H1 (cell line): ENCODE results near the gene UGT1A10. TPM values are rescaled to one million over a fixed set of nuclear protein-coding genes. Genes with fewer than 3 reads are reported as not detected.

Experiments used
- FOSL1 ChIP-seq: IDR thresholded peaks from 2 replicates; pipeline ENCODE4 v1.6.1; 2011; ENCODE audit warnings: mild to moderate bottlenecking, low read depth, low read length, moderate library complexity; ENCODE audit not compliant: insufficient read depth
- JUND ChIP-seq: IDR thresholded peaks from 2 replicates; pipeline ENCODE4 v1.6.1; 2011; ENCODE audit warnings: mild to moderate bottlenecking, improper control_type of control experiment, low read length
- KDM1A ChIP-seq: fragments of 200-600, 300-600 bp; sonication (generic); IDR thresholded peaks from 2 replicates; pipeline ENCODE4 v1.7.1; 2016; ENCODE audit warnings: mild to moderate bottlenecking, low read length, borderline replicate concordance
- MAFK ChIP-seq: IDR thresholded peaks from 2 replicates; pipeline ENCODE4 v1.6.1; 2012; ENCODE audit warnings: low read depth, mild to moderate bottlenecking, improper control_type of control experiment, low read length
- NANOG ChIP-seq: IDR thresholded peaks from 2 replicates; pipeline ENCODE4 v1.6.1; 2011; ENCODE audit warnings: low read length, low read depth, mild to moderate bottlenecking, inconsistent platforms; ENCODE audit not compliant: insufficient read depth, poor library complexity, severe bottlenecking
- SAP30 ChIP-seq: fragments of 300-600 bp; sonication (generic); IDR thresholded peaks from 2 replicates; pipeline ENCODE4 v1.7.1; 2012; ENCODE audit warnings: low read length, moderate library complexity, mild to moderate bottlenecking, inconsistent platforms; ENCODE audit not compliant: insufficient read depth, insufficient replicate concordance
- ZNF274 ChIP-seq: IDR thresholded peaks from 2 replicates; pipeline ENCODE4 v1.7.0; 2012; ENCODE audit warnings: low read length, borderline replicate concordance; ENCODE audit errors: extremely low read depth
- polyA plus RNA-seq, 7 experiments: library from polyadenylated mRNA; depleted of rRNA in 3 of 7; stranded (reverse) in 5 of 7; unstranded in 2 of 7; fragments of >200 nt in 5 of 7; fragments of 200-250 nt in 2 of 7; gene quantifications; 1 replicate in 5 of 7; 2 replicates in 1 of 7; 4 replicates in 1 of 7; pipeline versions ENCODE4 v1.2.1 to v1.2.3, GENCODE V29; 2011 to 2013; ENCODE audit warnings: missing spikeins in 2 of 7, mixed read lengths in 2 of 7
- total RNA-seq: library from RNA; stranded (reverse); fragmentation: NEBNext Ultra II Directional; extraction: Animal tissue kit (Norgen Biotek cat#: 25700); gene quantifications from 2 replicates; pipeline ENCODE4 v1.2.1, GENCODE V29; 2021

The UGT1A10 gene
- total and polyA plus RNA-seq, 2 of the 8 experiments (the other 6 are each of a cell fraction or from before 2014, with no cell fraction given): not detected

GRCh38 chr2:233684640-233685039 lies 48.4 kb downstream of the UGT1A10 start (continued):
- no peak for TF ChIP-seq FOSL1
- no peak for TF ChIP-seq JUND
- no peak for TF ChIP-seq KDM1A
- no peak for TF ChIP-seq SAP30
- no peak for TF ChIP-seq ZNF274
- no peak for TF ChIP-seq MAFK
- no peak for TF ChIP-seq NANOG
